Duodenal mucosa (tissue), 2 donors: ENCODE data around the gene LMO4.

Experiments used
- H3K27ac ChIP-seq: one replicate; pipeline ENCODE4 v1.7.0; 2013; ENCODE audit warnings: low read depth, low read length
- H3K27me3 ChIP-seq, 2 donors: one replicate each; pipeline ENCODE4 v1.7.0; 2013; ENCODE audit warnings: low read length in 2 of 2, control low read depth in 1 of 2; ENCODE audit not compliant: insufficient read depth in 2 of 2, control insufficient read depth in 1 of 2
- H3K36me3 ChIP-seq, 2 donors: one replicate each; pipeline ENCODE4 v1.7.0; 2013; ENCODE audit warnings: low read length in 2 of 2, control low read depth in 1 of 2; ENCODE audit not compliant: insufficient read depth in 2 of 2, control insufficient read depth in 1 of 2
- H3K4me1 ChIP-seq, 2 donors: one replicate each; pipeline ENCODE4 v1.7.0; 2013; ENCODE audit warnings: low read length in 2 of 2, control low read depth in 1 of 2; ENCODE audit not compliant: insufficient read depth in 2 of 2, control insufficient read depth in 1 of 2
- H3K4me3 ChIP-seq, 2 donors: one replicate each; pipeline ENCODE4 v1.7.0; 2013; ENCODE audit warnings: low read length in 2 of 2, low read depth in 1 of 2
- H3K9ac ChIP-seq, 2 donors: one replicate each; pipeline ENCODE4 v1.7.0; 2013; ENCODE audit warnings: low read length in 2 of 2, low read depth in 1 of 2
- H3K9me3 ChIP-seq, 2 donors: one replicate each; pipeline ENCODE4 v1.7.0; 2013; ENCODE audit warnings: low read length in 2 of 2, control low read depth in 1 of 2; ENCODE audit not compliant: control insufficient read depth in 1 of 2

LMO4 gene

GRCh38 chr1:87358219-87358618 lies 29.5 kb downstream of the LMO4 start:
- Histone ChIP-seq H3K27me3 (no peaks in the 10 kb centered on the region), H3K27ac (no peak overlapping the region), H3K9ac (no peak overlapping the region), H3K9me3 (peaks cover 0 to 3% of the 10 kb centered on the region in 2 donors), H3K36me3 (no peaks in the 10 kb centered on the region), H3K4me3 (no peak overlapping the region), H3K4me1 (peaks cover 0 to 5% of the 10 kb centered on the region in 2 donors)

DNA sequence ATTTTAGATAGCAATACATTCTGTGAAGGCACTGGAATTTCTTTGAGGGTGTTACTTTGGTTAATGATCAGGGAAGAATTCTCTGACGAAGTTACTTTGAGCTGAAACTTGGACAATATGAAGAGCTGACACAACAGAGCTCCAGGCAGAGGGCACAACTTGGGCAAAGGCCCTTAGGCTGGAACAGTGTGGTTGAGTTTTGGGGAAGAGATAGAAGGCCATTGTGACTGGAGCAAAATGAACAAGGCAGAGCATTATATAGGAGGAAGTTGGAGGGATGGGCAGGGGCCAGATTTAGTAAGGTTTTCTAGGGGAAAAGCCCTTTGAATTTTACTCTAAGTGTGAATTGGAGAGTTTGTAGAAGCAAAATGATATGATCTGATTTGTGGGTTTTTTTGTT lies 30.9 kb downstream of the LMO4 start:
- H3K27ac ChIP-seq: no peak overlapping the region
- peaks cover 0 to 5% of the 10 kb centered on the region in 2 donors for H3K4me1 ChIP-seq
- H3K36me3 ChIP-seq: no peaks in the 10 kb centered on the region
- H3K4me3 ChIP-seq: no peak overlapping the region
- H3K27me3 ChIP-seq: no peaks in the 10 kb centered on the region
- H3K9ac ChIP-seq: no peak overlapping the region
- H3K9me3 ChIP-seq: peaks cover 0 to 3% of the 10 kb centered on the region in 2 donors

DNA sequence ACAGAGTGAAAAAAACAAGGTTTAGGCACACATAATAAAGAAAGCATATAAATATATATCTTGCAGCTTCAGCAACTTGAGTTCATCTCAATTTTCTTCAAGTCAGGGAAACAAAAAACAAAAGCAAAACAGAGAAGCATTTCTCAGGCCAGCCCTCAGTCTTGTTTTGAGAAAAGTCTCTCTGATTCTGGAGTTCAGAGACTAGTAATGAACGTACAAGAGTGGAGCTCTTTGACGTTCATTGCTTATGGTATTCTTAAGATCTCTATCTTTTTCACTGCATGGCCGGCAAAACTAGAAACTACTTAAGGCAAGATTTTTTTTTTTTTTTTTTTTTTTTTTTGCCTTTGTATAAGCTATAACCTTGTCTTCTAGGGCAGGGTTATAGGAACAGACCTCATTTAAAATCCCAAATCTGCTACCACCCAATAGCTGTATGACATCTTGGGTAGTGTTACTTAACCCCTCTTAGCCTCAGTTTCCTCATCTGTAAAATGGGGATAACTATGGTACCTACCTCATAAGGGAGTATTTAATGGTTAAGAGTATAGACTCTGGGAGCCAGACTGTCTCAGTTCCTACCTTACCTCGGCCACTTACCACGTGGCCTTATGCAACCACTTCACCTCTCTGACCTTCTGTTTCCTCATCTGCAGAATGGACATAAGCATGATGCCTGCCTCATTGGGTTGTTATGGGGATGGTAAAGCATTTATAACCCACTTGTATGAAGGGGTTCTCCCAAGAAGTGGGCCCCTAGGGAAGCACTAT lies 33.6 kb downstream of the LMO4 start:
- Histone ChIP-seq H3K9me3 (peaks cover 0 to 3% of the 10 kb centered on the region in 2 donors), H3K4me3 (no peak overlapping the region), H3K9ac (no peak overlapping the region), H3K27me3 (no peaks in the 10 kb centered on the region), H3K27ac (no peak overlapping the region), H3K4me1 (peaks cover 0 to 5% of the 10 kb centered on the region in 2 donors), H3K36me3 (no peaks in the 10 kb centered on the region)

GRCh38 chr1:87362834-87363426 lies 34.2 kb downstream of the LMO4 start:
- H3K4me1 ChIP-seq: peaks cover 0 to 5% of the 10 kb centered on the region in 2 donors
- no peak overlapping the region for H3K9ac ChIP-seq
- no peak overlapping the region for H3K27ac ChIP-seq
- peaks cover 0 to 3% of the 10 kb centered on the region in 2 donors for H3K9me3 ChIP-seq
- H3K36me3 ChIP-seq: no peaks in the 10 kb centered on the region
- no peak overlapping the region for H3K4me3 ChIP-seq
- H3K27me3 ChIP-seq: no peaks in the 10 kb centered on the region

DNA sequence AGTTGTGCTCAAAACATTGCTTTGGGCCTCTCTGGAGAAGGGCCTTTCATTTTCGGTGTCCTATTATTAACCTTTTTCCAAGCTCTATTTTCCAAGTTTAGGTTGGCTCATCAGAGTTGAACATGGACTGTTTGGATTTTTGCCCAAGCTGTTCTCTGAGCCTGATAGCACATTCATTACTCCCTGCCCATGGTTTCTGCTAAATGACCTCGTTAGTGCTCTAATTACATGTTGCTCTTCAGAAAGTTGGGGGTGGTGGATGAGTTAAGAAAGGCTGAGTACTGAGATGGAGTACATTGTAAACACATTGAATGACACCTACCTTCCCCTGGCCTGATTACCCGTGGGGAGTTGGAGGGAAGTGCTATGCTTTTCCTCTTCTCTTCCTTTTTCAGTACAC lies 38.9 kb downstream of the LMO4 start:
- Histone ChIP-seq H3K27me3 (no peaks in the 10 kb centered on the region), H3K9ac (no peak overlapping the region), H3K27ac (no peak overlapping the region), H3K9me3 (no peaks in the 10 kb centered on the region), H3K4me1 (peaks cover 0 to 15% of the 10 kb centered on the region in 2 donors), H3K36me3 (no peaks in the 10 kb centered on the region), H3K4me3 (no peak overlapping the region)

- Histone ChIP-seq H3K9ac (no peak overlapping the region), H3K9me3 (no peaks in the 10 kb centered on the region), H3K27me3 (no peaks in the 10 kb centered on the region), H3K36me3 (no peaks in the 10 kb centered on the region), H3K4me1 (peaks cover 0 to 11% of the 10 kb centered on the region in 2 donors), H3K27ac (no peak overlapping the region), H3K4me3 (no peak overlapping the region)
Observed at GRCh38 chr1:87368907-87369306, 40.2 kb downstream of the LMO4 start.

GRCh38 chr1:87369736-87370478 lies 41.2 kb downstream of the LMO4 start:
- H3K36me3 ChIP-seq: no peaks in the 10 kb centered on the region
- peaks cover 0 to 11% of the 10 kb centered on the region in 2 donors for H3K4me1 ChIP-seq
- no peak overlapping the region for H3K9ac ChIP-seq
- no peaks in the 10 kb centered on the region for H3K27me3 ChIP-seq
- no peak overlapping the region for H3K4me3 ChIP-seq
- no peak overlapping the region for H3K27ac ChIP-seq
- no peaks in the 10 kb centered on the region for H3K9me3 ChIP-seq

DNA sequence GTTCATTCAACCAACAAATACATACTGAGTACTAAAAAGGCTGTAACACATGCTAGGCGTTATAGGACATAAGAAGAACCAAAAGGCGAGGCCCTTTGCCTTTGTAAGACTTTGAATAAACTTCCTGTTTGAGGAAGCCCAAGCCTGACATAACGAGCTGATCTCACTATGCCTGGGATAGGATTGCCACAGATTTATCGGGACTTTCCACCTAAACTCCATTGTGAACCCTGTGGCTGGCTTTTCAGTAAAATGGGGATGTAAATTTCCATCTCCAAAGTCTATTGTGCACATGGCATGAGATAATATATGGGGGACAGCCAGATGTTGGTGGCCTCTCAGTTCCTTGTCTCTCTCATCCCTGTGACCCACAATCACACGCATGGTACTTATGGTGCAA lies 41.9 kb downstream of the LMO4 start:
- Histone ChIP-seq H3K27me3 (no peaks in the 10 kb centered on the region), H3K36me3 (no peaks in the 10 kb centered on the region)

GRCh38 chr1:87379306-87379705 lies 50.6 kb downstream of the LMO4 start:
- Histone ChIP-seq H3K27ac (no peak overlapping the region), H3K9ac (no peak overlapping the region), H3K36me3 (no peaks in the 10 kb centered on the region), H3K4me1 (no peaks in the 10 kb centered on the region), H3K27me3 (no peaks in the 10 kb centered on the region), H3K4me3 (no peak overlapping the region), H3K9me3 (peaks cover 0 to 2% of the 10 kb centered on the region in 2 donors)

More for the DNA sequence above, 41.9 kb downstream of the LMO4 start:
- H3K9me3 ChIP-seq: no peaks in the 10 kb centered on the region
- H3K27ac ChIP-seq: no peak overlapping the region
- H3K4me3 ChIP-seq: no peak overlapping the region
- peaks cover 0 to 11% of the 10 kb centered on the region in 2 donors for H3K4me1 ChIP-seq
- H3K9ac ChIP-seq: no peak overlapping the region

GRCh38 chr1:87386217-87386790 lies 57.6 kb downstream of the LMO4 start:
- Histone ChIP-seq H3K27ac (no peak overlapping the region), H3K27me3 (no peaks in the 10 kb centered on the region), H3K4me3 (no peak overlapping the region), H3K9ac (no peak overlapping the region), H3K36me3 (no peaks in the 10 kb centered on the region), H3K9me3 (no peaks in the 10 kb centered on the region), H3K4me1 (peaks cover 5 to 24% of the 10 kb centered on the region in 2 donors)
